Adipocyte (in vitro differentiated cells): ENCODE results near the gene MRPL47.

Experiments
- DNase-seq: peaks from one replicate; pipeline ENCODE4 v3.0.0-alpha.2; 2015; ENCODE audit warnings: low read depth
- H3K27me3 ChIP-seq: replicated peaks from 2 replicates; pipeline ENCODE4 v1.7.0; 2013; ENCODE audit warnings: mild to moderate bottlenecking, low read length, moderate library complexity; ENCODE audit not compliant: control insufficient read depth, insufficient read depth
- H3K36me3 ChIP-seq: 2 replicates; pipeline ENCODE4 v1.7.0; 2013; ENCODE audit warnings: low read length, mild to moderate bottlenecking, moderate library complexity; ENCODE audit not compliant: control insufficient read depth, insufficient read depth, severe bottlenecking
- H3K4me1 ChIP-seq: 2 replicates; pipeline ENCODE4 v1.7.0; 2013; ENCODE audit warnings: mild to moderate bottlenecking, low read length, moderate library complexity; ENCODE audit not compliant: control insufficient read depth, insufficient read depth
- H3K4me3 ChIP-seq: 2 replicates; pipeline ENCODE4 v1.7.0; 2013; ENCODE audit warnings: mild to moderate bottlenecking, low read length, moderate library complexity
- H3K9ac ChIP-seq: 2 replicates; pipeline ENCODE4 v1.7.0; 2013; ENCODE audit warnings: mild to moderate bottlenecking, low read length, moderate library complexity
- H3K9me3 ChIP-seq: 2 replicates; pipeline ENCODE4 v1.7.0; 2013; ENCODE audit warnings: mild to moderate bottlenecking, low read length, moderate library complexity; ENCODE audit not compliant: control insufficient read depth

Gene MRPL47

DNA sequence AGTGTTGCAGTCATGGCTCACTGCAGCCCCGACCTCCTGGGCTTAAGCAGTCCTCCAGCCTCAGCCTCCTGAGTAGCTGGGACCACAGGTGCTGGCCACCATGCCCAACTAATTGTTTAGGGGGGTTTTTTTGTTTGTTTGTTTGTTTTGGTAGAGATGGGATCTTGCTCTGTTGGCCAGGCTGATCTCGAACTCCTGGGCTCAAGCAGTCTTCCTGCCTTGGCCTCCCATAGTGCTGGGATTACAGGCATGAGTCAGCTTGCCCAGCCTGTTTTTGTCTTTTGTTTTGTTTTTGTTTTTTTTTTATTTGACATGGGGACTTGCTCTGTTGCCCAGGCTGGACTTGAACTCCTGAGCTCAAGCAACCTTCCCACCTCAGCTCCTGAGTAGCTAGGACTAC is 17.6 kb upstream of the MRPL47 start:
- no peak for DNase-seq
- Histone ChIP-seq H3K9ac (no peak overlapping the region), H3K27me3 (no peaks in the 10 kb centered on the region), H3K4me1 (no peaks in the 10 kb centered on the region), H3K36me3 (peaks cover 76% of the 10 kb centered on the region), H3K9me3 (no peaks in the 10 kb centered on the region), H3K4me3 (no peak overlapping the region)

DNA sequence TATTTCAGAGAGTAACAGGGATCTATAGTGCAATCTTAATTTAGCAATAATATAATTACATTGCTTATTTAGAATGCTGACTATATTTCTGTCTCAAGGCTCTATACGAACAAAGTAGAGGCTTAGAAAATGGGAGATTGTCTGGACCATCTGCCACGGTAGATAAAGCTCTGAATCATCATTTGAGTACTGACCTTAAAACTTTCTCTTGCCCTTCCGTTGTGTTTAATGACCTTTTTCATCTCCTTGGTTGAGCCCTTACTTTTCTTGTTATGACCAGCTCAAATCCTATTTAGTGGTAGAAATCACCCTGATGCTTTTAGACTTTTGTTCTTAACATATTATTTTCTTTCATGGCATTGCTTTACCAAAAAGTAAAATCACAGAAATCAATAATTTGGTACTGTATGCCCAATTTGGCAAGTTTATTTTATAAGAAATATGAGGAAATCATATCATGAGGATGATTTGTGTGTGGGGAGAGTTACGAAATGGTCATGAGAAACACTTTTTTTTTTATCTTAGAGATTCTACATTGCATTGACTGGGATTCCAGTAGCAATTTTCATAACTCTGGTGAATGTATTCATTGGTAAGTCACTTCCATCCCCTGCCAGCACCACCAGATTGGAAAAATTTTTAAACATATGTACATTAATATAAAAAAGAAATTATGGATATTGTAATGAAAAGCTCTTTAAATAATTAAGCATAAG is 11.2 kb upstream of the MRPL47 start:
- peak; percentile 35 for DNase-seq
- H3K27me3 ChIP-seq = no peaks in the 10 kb centered on the region

DNA sequence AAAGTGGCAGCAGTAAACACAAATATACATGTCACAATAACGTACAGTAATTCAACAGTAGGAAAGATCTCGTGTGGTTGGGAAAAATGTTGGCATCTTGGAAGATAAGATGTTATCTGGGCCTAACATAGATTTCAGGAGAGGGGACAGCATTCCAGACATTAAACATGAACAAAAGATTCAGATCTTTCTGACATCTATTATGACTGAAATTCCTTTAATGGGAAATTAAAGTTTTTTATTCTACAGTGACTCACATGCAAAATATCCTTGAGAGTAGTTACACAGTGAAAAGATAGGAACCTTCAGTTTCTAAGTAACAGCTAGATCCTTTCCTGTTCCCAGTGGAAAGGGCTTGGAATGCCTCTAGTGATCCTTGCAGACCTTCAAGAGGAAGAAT is 9.4 kb upstream of the MRPL47 start:
- Histone ChIP-seq H3K27me3 (no peaks in the 10 kb centered on the region), H3K9me3 (no peaks in the 10 kb centered on the region), H3K4me1 (peaks cover 29% of the 10 kb centered on the region), H3K9ac (peak overlapping the region; percentile 1), H3K4me3 (no peak overlapping the region), H3K36me3 (peaks cover 24% of the 10 kb centered on the region)
- DNase-seq = peak; percentile 62

More for the DNA sequence above, 11.2 kb upstream of the MRPL47 start:
- Histone ChIP-seq H3K4me1 (peaks cover 29% of the 10 kb centered on the region), H3K9ac (no peak overlapping the region), H3K36me3 (peaks cover 29% of the 10 kb centered on the region), H3K9me3 (no peaks in the 10 kb centered on the region), H3K4me3 (no peak overlapping the region)

DNA sequence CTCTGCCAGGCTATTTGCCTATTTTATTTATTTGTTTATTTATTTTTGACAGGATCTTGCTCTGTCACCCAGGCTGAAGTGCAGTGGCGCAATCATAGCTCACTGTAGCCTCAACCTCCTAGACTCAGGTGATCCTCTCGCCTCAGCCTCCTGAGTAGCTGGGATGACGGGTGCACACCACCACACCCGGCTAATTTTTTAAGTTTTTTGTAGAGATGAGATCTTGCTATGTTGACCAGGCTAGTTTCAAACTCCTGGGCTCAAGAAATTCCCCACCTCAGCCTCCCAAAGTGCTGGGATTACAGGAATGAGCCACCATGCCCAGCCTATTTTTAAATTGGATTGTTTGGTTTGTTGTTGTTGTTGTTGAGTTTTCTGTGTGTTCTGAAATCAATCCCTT is 5.6 kb upstream of the MRPL47 start:
- Histone ChIP-seq H3K36me3 (peaks cover 6% of the 10 kb centered on the region), H3K4me3 (no peak overlapping the region), H3K9me3 (no peaks in the 10 kb centered on the region), H3K27me3 (no peaks in the 10 kb centered on the region), H3K9ac (no peak overlapping the region), H3K4me1 (peaks cover 37% of the 10 kb centered on the region)
- DNase-seq = no peak

DNA sequence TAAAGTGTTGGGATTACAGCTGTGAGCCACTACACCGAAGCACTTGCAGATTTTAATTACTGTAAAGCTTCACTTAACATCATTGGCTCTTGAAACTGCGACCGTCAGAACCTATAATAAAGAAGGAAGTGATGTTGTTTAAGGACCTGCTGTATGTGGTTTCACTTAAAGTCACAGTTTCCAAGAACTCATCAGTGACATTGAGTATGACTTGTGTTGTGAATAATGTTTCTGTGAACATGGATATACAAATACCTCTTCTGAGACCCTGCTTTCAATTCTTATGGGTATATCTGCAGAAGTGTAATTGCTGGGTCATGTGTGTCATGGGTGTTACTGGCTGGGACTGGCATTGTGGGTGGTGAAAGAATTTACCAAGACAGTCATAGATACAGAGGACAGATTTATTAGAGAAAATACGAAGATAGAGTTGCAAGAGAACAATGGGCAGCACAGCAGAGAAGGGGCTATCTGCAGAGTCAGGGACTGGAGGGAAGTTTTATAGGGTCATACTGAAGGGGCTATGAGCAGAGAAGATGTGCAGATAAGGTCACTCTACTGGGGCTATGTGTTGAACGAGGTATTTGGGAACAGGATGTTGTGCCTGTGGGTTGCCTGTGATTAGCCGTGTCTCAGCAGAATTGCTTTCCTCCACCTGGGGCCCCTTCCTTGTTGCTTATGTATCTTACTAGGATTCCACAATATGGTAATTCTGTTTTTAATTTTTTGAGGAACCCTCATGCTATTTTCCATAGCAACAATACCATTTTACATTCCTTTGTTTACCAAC is 4.7 kb upstream of the MRPL47 start:
- Histone ChIP-seq H3K27me3 (no peaks in the 10 kb centered on the region), H3K4me3 (no peak overlapping the region), H3K4me1 (peaks cover 32% of the 10 kb centered on the region), H3K9me3 (no peaks in the 10 kb centered on the region), H3K36me3 (peaks cover 6% of the 10 kb centered on the region), H3K9ac (no peak overlapping the region)
- DNase-seq = no peak

DNA sequence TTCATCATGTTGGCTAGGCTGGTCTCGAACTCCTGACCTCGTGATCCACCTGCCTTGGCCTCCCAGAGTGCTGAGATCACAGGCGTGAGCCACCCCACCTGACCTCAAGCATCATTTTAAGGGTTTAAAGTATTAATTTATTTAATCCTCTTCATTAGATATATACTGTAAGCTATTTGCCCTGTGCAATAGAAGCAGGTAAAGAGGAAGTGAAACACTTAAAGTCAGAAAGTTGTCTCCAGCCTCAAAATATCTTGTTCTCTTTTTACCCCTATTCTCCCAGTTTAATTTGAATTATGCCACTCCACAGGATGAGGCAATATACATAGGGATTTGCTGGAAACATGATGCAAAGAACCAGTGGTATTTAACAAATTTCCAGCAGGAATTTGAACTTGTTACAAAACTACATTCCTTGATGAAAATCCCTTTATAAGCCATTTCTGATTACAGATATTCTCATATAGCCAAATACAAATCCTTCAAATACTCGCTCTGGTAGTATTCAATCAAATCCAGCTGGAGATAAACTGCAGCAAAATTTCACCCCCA is 2.2 kb upstream of the MRPL47 start:
- Histone ChIP-seq H3K9ac (no peak overlapping the region), H3K27me3 (no peaks in the 10 kb centered on the region), H3K36me3 (peaks cover 12% of the 10 kb centered on the region), H3K4me3 (peak overlapping the region; percentile 44), H3K9me3 (no peaks in the 10 kb centered on the region), H3K4me1 (peaks cover 34% of the 10 kb centered on the region)
- peak; percentile 52 for DNase-seq

DNA sequence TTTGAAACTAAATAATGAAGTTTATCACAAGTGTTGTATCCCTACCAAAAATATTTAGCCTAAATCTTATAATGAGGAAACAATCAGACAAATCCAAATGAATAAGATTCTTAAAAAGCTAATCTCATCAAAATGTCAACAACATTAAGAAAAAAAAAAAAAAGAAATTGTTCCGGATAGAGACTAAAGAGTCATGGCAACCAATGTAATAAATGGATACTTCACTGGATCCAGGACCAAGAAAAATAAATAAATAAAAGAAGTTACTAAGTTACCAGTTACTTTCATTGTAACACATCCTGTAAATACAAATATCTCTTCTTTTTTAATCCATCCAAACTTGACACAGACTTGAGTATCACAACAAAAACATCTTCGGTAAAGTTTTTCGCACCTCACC is 607 bp downstream of the MRPL47 start:
- H3K27me3 ChIP-seq = no peaks in the 10 kb centered on the region
- peaks cover 34% of the 10 kb centered on the region for H3K4me1 ChIP-seq
- H3K9me3 ChIP-seq = no peaks in the 10 kb centered on the region
- DNase-seq = peak; percentile 25
- peaks cover 38% of the 10 kb centered on the region for H3K36me3 ChIP-seq
- H3K4me3 ChIP-seq = peak overlapping the region; percentile 99
- H3K9ac ChIP-seq = peak overlapping the region; percentile 94

DNA sequence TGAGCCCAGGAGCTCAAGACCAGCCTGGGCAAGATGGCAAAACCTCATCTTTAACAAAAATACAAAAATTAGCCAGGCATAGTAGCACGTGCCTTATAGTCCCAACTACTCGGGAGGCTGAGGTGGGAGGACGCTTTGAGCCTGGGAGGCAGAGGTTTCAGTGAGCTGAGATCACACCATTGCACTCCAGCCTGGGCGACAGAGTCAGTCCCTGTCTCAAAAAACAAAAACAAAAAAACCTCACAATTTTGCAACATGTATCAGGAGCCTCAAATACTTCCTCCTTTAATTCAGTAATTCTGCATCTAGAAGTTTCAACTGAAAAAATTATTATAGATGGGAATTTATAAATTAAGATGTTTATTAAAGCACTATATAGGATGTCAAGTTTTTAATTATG is 1.1 kb downstream of the MRPL47 start:
- Histone ChIP-seq H3K27me3 (no peaks in the 10 kb centered on the region), H3K36me3 (peaks cover 42% of the 10 kb centered on the region), H3K4me3 (peak overlapping the region; percentile 99), H3K9me3 (no peaks in the 10 kb centered on the region), H3K9ac (peak overlapping the region; percentile 94), H3K4me1 (peaks cover 34% of the 10 kb centered on the region)
- no peak for DNase-seq

DNA sequence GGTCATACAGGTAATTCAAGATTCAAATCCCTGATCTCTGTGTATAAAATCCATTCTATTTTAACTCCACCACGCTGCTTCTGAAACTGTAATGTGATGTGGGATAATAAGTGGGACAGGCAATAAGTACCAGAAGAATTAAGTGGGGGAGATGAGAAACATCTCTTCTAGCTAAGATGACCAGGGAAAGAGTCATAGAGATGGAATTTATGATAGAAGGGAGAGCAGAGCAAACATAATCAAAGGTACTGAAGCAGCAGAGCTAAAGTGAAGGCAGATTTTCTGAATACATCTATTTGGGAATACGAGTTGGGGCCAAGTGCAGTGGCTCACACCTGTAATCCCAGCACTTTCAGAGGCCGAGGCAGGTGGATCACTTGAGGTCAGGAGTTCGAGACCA is 4.9 kb downstream of the MRPL47 start:
- Histone ChIP-seq H3K36me3 (peaks cover 76% of the 10 kb centered on the region), H3K27me3 (no peaks in the 10 kb centered on the region)
- no peak for DNase-seq

DNA sequence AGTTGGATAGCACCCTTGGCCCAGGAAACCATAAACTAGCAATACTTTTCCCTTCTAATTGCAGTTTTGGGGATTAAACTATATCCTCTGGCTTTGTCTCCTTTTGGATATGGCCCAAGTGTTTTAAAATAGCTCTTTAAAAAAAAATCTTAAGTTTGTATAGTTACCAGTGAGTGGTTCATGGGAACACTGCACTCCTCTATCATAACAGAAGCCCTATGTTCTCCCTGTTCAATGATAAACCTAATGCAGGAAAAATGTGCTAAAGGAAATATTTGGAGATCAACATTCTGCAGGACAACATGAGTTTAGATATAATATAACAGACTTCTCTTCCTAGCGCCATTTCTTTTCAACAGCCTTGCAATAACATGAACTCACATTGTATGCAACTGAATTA is 13.1 kb downstream of the MRPL47 start:
- Histone ChIP-seq H3K27me3 (no peaks in the 10 kb centered on the region), H3K9ac (peak overlapping the region; percentile 61), H3K9me3 (no peaks in the 10 kb centered on the region), H3K4me1 (peaks cover 34% of the 10 kb centered on the region), H3K36me3 (peaks cover 79% of the 10 kb centered on the region), H3K4me3 (no peak overlapping the region)
- DNase-seq = no peak

More for the DNA sequence above, 4.9 kb downstream of the MRPL47 start:
- Histone ChIP-seq H3K4me1 (peaks cover 17% of the 10 kb centered on the region), H3K9ac (no peak overlapping the region), H3K9me3 (no peaks in the 10 kb centered on the region), H3K4me3 (no peak overlapping the region)

DNA sequence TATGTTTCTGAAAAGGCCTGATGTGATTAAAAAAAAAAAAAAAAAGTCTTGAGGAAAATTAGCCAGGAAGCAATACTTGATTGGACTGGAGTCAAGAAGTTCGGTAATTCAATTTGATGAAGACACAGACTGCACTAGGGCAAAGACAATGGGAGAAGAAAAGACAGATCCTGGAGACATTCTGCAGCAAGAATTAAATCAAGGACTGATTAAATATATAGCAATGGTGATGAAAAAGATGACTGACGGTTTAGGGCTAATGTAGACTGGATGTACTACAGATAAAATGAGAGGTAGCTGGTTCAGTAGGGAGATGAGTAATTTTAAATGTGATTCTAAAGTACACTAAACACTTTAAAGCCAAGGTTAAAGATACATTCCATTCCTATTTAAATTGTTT is 13.8 kb downstream of the MRPL47 start:
- no peaks in the 10 kb centered on the region for H3K9me3 ChIP-seq
- peak overlapping the region; percentile 61 for H3K9ac ChIP-seq
- DNase-seq = no peak
- no peak overlapping the region for H3K4me3 ChIP-seq
- H3K4me1 ChIP-seq = peaks cover 34% of the 10 kb centered on the region
- peaks cover 79% of the 10 kb centered on the region for H3K36me3 ChIP-seq
- H3K27me3 ChIP-seq = no peaks in the 10 kb centered on the region
